ENCODE data around the gene RAD1.

The RAD1 gene

DNA sequence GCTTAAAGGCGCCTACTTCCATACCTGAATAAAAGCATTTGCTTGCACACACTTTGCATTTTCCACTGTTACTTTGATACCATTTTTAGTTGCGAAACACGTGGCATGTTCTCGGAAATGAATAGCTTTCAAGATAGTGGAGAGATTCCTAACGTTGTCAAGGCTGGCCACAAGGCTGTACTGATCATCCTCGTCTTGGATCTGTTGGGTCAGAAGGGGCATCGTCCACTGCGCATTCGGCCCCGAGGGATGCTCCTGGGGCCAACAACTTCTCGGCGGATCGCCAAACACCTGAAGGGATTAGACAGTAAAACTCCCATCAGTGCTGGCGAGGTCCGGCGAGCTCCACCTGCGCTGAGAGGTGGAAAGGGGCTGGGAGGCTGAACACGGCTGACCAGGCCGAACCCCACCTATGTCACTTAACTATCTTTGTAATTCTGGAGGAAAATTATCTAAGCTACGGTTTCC is 599 bp downstream of the RAD1 start:
- no peak for DNase-seq

DNA sequence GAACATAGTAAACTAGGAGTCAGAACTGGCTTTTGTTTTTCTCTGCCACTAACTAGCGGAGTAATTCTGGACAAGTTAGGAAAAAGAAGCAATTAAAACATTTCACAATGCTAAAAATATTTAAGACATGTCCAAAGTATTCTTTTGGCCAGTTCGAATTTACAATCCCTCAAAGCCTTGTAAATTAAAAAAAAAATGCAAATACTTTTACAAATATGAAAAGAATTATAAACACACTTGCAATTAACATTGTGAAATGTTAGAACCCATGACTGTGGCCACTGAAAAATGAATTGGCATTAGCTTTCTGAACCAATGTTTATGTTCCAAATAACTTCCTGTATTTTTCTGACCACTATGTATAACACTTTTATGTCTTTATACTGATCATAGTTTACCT is 2.2 kb downstream of the RAD1 start:
- DNase-seq, result no peak

- no peak for DNase-seq
Observed at GRCh38 chr5:34905564-34905963, 9.7 kb downstream of the RAD1 start.

DNA sequence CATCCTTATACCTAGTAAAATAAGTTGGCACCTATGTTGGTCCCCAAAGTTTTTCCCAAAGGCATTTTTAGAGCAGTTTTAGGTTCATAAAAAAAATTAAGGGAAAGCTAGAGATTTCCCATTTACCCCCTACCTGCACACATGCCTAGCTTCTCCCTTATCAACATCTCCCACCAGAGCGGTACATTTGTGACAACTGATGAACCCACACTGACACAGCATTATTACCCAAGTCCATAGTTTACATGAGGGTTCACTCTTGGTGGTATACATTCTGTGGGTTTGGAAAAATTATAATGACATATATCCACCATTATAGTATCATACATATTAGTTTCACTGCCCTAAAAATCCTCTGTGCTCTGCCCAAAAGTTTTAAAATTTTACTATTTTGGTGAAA is 12.0 kb downstream of the RAD1 start:
- DNase-seq, result no peak

GRCh38 chr5:34900652-34901051 is 14.7 kb downstream of the RAD1 start:
- DNase-seq, result no peak

DNA sequence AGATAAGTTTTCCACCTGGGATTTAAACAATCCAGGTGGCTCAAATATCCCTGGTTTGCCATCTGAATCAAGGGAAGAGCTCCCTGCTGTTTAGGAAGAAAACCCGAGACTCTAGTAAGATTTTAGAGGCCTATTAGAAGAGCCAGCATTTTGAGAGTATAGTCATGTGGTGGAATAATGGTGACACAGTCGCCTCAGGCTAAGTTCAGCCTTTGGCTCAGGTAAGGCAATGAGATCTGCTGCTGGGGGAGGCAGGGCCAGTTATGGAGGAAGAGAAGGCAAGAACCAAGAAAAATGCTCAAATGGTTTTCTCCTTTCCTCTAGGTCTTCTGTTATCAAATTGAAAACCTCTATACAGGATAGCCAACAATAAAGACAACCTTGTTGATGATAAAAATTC is 16.2 kb downstream of the RAD1 start:
- DNase-seq, result no peak

DNA sequence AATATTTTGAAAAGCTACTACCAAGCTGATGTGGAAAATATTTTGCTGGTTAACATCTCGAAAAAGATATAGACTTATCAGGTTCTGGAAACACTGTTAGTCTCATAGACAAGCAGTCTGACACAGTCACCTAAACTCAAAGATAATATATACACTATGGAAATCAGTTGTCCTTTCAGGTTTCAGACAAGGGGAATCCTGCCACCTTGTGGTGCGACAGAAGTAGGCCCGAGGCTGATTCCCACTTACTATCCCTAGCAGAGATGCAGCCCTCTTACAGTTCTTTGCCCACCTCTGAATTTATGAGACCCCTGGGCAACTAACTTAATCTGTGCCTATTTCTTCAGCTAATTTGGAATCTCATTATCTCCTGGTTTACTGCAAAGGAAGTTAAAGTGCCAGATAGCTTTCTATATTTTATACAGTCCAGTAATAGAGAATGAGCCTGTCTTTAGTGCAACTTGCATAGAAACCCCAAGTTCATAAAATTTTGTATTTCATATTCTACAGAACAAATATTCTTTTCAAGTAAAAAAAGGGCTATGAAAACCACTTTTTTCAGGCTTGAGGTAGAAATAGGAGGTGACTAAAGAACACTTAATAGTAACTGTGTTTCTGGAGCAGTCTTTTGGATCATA is 16.9 kb downstream of the RAD1 start:
- DNase-seq, result peak; percentile 62

DNA sequence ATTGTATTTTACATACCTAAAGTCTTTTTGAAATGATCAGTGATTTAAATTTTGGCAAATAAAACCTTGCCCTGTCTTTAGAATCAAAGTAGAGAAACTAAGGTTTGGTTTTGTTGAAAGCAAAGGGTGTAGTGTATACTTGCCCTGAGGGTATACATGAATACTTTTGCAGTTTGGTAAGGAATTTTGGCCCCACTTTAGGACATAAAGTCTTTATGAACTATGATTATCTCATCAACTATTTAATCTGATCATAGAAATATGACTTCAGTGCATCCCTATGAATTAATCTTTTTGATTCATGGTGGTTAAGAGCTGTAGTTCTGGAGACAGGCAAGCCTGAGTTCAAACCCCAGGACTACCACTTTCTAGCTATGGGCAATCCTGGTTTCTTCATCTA is 17.7 kb downstream of the RAD1 start:
- DNase-seq, result no peak

GRCh38 chr5:34895641-34896419 is 19.5 kb downstream of the RAD1 start:
- no peak for DNase-seq

DNA sequence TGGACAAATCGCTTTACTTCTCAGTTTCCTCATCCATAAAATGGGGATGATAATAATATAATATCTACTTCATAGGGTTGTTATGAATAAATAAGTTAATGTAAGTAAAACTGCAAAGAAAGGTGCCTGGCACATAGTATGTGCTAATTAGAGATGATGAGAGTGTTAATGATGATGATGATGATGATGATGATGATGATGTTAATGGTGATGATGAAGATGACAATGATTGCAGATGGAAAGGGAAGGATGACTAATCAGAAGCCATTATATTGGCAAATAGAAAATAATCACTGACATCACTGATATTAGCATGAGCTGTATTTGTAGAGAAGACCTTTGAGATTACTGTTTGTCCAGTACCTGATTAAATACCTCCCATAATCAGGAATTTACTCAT is 20.6 kb downstream of the RAD1 start:
- no peak for DNase-seq

DNA sequence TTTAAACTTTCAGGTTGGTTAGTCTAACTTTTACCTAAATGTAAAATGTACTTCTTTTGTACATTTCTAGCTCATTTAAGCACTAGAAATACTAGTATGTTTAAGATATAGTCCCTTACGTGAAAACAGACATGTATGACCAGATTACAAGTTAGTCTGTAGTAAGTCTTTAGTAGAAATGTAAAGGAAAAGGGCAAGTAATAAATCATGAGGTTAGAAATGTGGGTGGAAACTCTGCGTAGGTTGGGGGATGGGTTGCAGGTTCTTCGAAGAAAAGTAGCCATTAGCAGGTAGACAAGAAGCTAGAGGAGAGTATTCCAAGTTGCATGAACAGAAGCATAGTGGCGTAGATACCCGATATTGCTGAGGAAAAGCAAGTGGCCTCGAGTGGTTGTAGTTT is 22.9 kb downstream of the RAD1 start:
- no peak for DNase-seq

DNA sequence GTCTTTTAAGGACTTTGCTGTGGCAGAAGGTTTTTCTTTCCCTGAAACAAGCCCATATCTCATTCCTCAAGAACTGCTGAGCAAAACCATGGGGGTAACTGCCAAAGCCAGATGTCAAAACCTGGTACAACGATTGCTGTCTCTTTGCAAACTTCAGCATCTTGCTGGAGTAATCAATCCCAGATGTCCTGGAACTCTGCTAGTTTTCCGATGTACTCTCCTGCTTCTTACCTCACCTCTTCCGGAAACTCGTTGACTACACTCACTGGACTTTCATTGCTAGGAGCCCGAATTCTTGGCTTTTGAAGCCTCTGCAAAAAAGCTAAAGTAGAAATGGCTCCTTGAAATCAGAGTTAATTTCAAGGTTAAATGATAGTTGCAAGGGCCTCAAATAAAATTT is 23.3 kb downstream of the RAD1 start:
- DNase-seq, result no peak

GRCh38 chr5:34889394-34889793 is 25.9 kb downstream of the RAD1 start:
- no peak for DNase-seq

DNA sequence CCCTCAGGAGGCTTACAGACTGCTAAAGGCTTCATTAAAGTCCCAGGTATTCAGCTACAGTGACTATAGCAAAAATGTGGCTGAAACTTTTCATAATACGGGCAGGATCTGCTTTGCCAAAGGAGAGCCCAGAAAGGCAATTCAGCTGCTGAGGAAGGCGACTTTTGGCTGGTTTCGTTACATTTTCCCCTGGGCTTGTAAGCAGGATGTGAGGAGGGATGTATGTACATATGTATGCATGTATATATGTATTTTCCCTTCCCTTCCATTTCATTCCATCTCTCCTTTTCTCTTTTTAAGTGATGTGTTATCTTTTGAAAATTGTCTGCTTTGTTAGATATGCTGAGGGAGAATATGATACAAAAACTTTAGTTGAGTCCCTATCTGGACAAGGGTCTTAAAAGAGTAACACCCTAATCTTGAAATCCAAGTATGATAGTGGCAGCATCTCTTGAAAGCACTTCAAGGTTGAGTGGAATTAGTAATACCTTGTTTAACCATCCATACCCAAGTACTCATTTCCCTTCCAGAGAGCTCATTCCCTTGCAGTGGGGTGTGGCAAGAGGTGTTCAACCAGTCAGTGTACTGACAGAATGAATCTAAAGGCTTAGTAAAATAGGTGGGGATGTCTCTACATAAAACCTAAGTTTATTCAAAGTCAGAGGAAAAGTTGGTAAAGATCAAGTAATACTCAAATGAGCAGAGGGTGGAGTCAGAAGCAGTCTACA is 28.7 kb downstream of the RAD1 start:
- no peak for DNase-seq

DNA sequence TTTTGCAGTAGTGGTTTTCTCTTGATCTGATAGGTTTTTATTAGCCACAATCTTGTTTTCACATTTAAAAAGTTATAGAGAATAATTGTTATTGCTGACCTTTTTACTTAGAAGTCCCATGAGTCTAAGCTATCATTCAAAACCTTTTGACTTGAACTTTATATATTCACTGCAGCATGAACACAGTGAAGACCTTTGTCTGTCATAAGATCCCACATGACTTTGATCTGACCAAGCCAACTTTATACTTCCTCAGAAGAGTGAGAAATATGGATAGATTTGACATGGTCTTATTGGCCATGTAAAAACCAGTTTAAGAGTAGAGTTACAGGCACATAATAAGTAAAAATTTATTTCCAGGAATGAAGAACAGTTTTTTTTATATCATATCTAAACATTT is 34.1 kb downstream of the RAD1 start:
- DNase-seq, result no peak

DNA sequence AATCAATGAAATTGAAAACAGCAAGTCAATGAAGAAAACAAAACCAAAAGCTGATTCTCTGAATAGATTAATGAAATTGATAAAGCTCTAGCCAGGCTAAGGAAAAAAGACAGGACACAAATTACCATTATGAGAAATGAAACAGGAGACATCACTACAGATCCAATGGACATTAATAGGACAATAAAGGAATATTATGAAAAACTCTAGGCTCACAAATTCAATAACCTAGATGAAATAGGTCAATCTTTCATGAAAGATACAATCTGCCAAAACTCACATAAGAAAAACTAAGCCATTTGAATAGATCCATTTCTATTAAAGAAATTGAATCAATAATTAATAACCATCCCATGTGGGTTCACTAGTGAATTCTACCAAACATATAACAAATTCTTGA is 39.0 kb downstream of the RAD1 start:
- DNase-seq, result no peak

- no peak for DNase-seq
Observed at GRCh38 chr5:34870382-34870781, 44.9 kb downstream of the RAD1 start.

- no peak for DNase-seq
Observed at GRCh38 chr5:34869256-34869655, 46.0 kb downstream of the RAD1 start.

GRCh38 chr5:34868791-34869190 is 46.5 kb downstream of the RAD1 start:
- no peak for DNase-seq

DNA sequence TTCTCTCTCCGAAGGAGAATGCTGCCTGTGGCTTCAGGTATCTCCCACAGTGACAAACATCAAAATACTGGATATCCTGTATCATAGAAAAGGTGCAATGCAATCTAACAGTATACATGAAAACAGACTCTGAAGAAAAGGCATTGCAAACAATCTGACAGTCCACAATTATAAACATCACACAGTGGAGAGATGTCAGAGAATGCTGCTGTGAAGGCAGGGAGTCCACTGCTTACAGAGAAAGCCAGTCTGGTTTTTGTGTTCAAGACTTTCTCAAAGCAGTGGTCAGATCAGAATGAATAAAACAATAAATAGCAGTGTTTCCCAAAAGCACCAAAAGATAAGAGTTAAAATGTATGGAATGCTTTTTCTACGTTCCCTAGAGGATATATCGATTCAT is 47.6 kb downstream of the RAD1 start:
- no peak for DNase-seq

- DNase-seq, result no peak
Observed at GRCh38 chr5:34866989-34867471, 48.3 kb downstream of the RAD1 start.

DNA sequence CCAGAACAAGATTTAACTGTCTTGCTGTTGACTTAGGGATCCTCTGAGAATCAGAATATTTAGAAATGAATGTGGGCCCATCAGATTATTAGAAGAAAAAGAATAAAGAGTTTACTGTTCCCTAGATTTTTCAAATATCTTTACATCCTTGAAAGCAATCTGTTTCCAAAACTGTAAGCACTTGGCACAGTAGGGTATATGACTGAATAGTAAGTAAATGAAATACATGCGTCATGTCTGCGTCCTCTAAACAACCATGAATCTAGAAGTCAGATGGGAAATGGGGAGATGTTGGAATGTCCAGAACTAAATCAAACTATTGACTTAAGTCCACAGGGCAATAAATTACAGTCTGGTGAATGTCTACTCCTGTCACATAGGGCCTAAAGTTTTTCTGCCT is 50.2 kb downstream of the RAD1 start:
- no peak for DNase-seq

DNA sequence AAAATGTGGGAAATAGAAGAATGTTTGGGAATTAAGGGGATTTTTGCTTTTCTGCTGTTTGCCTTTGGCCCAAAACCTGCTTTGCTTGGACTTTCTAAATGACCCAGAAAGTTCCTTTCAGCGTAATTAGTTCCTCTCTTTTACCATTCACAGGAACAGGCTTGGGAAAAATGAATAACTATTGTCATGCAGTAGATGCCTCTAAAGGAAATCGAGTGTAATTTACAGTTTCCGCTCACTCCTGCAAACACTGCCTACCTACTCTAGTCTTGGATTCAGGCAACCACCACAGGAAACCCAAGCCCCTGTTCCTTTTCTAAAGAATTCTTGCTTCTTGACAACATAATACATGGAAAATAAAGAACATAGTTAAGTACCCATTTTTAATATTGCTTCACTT is 51.4 kb downstream of the RAD1 start:
- DNase-seq, result no peak

- no peak for DNase-seq
Observed at GRCh38 chr5:34859253-34859652, 56.1 kb downstream of the RAD1 start.

Data from SHP77 treated with DMSO at 0.1 percent for 48 hours (cell line).